GM19035 (cell line): ENCODE measurements around the gene ZFHX3.

Experiments used
- ATAC-seq: cut with Tn5 transposase; IDR thresholded peaks from one replicate; pipeline ENCODE4 v1.9.1; 2021; ENCODE audit not compliant: unreplicated experiment

Gene ZFHX3

DNA sequence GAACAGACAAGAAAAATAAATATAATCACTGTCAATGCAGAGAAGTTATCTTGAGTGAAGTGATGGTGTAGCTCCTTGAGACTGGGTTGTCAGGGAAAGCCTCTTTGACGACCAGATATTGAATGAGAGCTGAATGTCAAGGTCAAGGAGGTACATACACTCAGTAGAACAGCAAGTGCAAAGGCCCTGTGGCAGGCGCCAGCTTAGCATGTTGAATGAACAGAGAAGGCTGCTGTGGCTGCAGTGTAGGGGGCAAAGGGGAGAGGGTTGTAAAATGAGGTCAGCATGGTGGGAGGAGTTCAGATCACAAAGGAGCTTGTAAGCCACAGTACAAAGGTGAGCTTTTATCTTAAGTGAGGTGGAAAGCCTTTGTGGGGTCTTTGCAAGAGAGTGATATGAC, 111.5 kb downstream of the ZFHX3 start:
- no peak for ATAC-seq

DNA sequence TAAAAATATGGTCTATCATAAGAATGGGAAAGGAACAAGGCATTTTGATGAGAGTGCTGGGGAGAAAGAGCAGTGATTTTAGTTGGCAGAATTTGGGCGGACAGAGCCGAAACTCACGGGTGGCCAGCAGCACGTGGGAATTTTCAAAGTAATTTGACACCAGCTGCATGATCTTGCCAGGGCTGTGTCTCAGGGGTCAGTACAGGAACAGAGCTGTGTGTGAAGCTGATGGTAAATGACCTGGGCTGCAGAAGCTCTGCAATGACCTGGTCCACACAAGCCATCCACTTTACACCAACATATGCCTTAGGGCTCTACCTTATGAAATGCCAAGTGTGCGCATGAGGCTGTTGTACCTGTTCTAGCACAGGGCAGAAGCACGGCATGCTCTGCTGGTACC, 112.0 kb downstream of the ZFHX3 start:
- no peak for ATAC-seq

DNA sequence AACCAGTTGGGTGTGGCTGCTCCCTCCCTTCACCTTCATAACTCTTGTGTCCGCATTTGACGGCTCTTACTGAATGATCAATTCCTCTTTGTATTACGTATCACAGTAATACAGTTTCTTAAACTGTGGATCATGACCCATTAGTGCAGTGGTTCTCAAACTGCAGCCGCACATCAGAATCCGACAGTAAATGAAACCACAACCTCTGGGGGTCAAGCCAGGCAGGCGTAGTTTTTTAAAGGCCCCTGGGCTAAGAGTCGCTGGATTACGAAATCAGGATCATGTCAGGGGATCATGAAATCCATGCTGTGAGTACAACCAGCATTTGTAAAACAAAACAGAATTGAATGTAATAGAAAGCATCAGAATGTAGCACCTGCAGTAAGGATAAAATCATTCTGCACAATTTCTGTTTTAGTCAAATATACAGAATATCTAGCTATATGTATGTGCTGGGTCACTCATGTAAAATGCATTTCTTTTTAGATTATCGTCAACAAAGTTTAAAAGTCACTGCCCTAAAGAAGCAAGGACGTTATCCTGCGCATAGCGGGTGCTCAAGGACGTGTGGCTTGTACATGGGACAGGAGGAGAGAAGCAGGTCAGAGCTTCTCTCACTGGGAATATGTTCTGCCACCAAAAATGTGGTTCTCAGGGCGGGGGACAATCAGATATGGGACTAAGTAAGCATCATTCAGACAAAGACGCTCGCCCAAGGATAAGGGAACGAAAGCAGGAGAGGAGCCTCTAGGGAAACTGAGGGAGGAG, 113.1 kb downstream of the ZFHX3 start:
- no peak for ATAC-seq

DNA sequence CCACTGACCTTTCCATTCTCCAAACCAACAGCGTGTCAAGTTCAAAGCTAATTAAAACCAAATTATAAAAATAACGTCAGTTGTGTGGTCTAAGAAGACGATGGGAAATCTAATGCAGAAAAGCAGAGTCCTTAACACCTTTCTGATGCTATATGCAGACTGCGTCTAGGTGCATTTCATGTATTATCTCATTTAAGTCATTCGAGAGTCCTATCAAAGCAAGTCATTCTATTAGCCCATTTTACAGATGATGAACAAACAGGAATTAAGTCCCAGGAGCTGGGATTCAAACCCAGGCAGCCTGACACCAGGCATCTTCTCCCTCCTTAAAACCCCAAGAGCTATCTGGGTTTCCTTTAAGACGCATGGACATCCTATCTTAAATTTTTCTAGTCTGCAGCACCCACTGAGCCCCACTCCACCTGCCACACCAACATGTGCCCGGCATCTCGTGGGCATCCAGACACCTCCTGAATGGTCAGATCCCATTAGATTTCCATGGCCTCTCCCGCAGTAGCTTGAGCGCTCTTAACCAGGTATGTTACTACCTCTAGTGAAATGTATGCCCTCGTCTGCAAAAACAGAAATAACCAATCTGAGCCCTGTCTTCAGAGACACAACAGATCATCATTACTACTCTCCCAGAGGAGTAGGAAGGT, 115.1 kb downstream of the ZFHX3 start:
- ATAC-seq = no peak

DNA sequence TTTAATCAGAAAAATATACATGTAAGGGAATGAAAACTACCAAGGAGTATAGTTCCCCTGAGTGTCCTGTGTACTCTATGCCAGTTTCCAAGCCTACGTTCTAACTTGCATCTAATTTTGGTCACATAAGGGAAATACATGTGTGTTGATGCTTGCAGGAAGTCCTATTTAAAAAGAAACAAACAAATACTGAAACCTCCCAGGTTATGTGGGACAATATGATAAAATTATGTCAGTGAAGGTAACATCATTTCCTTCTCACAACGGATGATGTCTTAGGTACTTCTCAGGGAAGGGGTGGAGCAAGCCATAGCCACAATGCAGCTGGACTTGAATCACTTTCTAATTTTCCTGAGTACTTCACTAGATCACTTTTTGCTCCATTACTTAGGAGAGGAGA, 115.9 kb downstream of the ZFHX3 start:
- ATAC-seq = no peak

DNA sequence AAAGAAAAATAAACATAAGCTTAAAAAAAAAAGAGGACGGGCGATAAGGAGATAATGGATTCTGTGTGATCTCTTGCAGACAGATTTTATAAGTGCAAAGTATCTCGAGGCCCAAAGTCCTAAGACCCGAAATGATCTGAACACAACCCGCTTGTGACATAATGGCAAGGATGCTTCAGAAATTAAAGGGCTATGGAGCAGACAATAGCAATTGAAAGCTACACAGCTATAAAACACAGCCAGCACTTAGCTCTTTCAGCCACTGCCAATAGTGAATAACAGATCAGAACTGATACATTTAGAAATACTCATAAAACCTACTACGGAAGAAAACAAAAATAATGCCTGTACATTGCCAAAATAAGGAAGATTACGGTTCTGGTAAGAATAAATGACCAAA, 117.5 kb downstream of the ZFHX3 start:
- ATAC-seq = no peak

DNA sequence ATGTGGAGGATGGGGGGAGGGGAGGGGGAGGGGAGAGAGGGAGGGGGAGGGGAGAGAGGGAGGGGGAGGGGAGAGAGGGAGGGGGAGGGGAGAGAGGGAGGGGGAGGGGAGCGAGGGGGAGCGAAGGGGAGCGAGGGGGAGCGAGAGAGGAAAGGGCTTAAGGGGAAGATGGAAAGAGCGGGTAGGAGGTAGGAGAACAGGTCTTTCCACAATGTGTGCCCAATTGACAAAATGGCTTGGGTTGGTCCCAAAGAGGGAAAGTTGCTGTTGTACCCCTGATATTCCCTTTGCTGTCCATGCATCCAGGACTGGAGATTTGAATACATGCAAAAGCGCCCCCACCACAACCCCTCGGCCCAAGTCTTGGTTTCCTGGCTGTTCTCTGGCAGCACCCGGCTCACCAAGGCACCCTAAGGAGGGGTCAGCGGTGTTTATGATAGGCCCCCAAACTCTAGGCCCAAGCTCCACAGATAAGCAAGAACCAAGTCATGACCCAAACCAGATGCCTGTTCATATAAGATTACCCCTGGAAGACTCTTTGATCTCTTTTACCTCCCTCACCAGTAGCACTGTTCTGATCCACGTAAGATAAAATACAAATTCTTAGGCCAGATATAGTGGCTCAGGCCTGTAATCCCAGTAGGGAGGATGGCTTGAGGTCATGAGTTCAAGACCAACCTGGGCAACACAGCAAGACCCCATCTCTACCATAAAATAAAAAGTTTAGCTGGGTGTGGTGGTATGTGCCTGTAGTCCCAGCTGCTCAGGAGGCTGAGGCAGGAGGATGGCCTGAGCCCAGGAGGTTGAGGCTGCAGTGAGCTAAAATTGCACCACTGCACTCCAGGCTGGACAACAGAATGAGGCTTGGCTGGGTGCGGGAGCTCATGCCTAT, 119.6 kb downstream of the ZFHX3 start:
- ATAC-seq = no peak

DNA sequence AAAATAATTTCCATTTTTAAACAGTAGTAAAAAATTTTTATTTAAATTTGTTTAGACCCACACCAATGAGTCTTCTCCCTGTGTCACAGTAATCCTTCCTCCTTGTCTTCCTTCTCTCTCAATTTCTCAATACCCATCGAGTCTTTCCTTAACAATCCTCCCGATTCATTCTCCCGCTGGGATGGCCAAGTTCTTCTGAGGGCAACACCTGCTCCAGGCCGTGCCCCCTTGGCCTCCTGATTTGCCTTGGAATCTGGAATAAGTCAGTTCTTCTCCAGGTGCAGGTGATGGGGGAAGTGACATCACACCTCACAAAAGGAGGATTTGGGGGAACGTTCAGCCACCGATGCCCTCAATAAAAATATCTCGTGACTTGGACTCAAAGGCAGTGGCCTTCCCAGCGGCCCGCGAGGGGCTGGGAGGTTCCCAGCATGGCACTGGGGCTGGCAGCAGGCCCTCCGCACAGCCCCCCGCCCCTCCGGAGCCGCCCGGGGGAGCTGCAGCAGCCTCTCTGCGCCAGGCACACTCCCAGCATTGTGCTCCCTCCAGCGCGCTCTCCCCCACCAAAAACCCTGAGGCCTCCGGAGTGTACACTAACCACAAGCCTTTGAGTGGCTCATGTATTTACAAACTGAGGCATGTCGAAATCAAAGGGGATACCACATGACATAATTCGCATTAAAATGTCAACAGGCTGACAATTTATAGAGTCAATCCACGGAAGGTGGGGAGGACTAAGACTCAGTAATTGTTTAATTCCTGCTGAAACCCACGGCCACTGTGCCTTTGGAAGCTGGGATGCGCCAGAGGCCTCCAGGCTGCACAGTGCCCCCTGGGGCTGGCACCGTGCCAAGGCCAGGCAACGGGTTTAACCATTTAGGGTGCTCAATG, 120.5 kb downstream of the ZFHX3 start:
- ATAC-seq = no peak

DNA sequence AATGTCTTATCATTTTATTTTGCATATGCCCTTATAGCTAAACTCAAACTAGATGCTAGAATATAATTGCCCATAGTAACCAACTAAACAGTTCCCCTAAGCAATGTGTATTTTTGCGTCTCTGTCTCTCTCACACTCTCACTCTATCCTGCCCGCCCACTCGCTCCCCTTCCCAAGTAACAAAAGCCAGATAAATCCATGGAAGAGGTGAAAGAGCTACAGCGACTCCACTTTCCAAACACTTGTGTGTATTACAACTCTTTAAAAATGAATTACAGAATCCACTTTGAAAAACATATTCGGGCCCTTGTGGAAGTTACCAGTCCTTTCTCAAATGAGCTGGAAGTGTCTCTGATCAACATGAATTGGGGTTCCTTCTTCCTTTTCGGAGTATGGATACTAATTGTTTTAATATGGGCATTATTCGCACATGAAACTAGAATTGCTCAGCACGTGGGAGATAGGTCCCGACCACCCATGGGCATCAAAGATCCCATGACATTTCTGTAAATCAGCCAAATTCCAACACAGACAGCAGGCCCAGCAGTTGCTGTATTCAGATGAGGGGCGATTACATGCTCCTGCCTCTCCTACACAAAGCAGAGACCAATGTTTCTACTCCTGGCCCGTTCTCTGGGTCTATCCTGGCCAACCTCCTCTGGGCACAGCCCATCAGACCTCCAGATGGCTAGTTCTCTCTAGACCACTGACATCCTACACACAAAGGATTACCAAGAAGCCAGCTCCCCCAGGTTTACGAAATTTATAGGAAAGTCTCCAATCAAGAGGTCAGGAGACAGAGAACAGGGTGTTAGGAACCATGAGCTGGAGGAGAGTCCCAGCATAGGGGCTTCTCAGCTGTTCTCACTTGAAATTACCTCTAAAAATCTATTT, 121.5 kb downstream of the ZFHX3 start:
- ATAC-seq = no peak

DNA sequence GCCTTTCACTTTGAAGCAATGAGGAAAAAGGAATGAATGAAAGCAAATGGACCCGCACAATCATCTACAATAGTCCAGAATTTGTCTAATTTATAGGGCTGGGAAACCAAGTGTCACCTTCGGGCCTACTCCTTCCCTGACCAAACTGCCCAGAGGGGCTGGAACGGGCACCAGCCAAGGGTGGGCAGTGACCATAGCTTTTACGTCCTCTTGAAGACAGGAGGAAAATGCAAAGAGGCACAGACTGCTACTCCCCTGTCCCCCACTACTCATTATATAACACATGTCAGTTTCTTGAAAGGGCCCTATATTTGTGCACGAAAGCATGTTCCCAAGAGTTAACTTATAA, 122.3 kb downstream of the ZFHX3 start:
- ATAC-seq = no peak

DNA sequence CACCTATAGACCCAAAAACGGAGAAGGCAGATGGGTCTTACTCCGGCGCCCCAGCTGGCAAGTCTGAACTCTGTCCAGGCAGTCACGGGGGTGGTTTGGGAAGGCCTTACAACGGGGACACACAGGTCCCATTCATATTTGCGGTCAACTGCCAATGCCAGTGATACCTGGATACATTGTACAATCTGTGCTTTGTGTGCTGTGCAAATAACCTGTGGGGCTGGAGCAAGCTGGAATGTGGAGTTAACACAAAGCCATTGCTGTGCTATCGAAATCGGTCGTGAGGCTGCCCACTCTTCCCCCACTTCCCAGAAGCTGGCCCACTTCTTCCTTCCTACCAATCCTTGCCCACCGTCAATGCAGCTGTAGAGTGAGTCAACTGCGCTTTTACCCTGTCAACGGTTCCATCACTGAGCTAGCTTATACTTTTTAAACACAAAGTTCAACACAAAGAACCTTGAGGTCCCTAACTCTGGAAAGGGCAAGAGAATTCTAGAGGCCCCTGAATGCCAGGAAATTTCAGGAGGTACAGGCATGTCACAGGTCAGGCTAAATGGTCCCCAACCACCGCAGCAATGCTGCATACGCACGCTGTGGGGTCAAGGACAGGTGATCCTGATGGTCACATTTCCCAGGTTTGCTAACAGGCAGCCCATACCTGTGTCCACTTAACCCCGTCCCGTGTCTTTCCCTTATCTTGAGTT, 122.8 kb downstream of the ZFHX3 start:
- ATAC-seq = no peak

DNA sequence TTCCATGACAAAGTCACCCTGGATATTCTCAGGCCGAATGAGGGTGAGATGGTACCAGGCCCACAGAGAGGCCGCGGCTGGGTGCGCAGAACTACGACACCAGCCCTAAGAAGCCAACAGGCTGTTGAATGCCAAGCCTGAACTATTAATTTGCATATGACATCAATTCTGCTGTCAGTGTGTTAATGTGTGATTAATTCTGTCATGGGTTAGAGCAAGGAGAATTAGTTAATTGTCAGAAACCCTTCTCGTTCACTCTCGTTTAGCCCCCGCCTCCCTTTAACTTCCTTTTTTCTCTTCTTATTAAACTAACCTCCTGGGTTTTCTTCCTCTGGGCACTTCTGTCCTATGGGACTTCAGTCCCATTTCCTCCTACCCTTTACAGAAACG, 123.4 kb downstream of the ZFHX3 start:
- no peak for ATAC-seq

DNA sequence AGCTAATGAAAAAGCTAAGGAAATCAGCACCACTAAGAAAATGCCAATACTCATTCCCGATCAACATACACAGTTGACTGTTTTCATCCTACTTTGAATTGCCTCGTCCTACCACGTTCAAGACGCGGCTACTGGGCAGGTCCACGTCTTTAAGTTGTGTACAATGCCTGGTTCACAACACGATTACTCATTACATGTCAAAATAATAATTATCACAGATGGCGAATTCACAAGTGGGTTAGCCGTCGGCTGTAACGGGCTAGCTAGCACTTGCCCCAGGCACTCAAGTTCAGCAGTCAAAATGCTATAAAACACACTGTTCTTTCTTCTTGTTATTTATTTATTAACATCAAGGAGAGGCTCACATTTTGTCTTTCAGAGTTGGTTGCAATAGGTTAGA, 124.2 kb downstream of the ZFHX3 start:
- no peak for ATAC-seq

DNA sequence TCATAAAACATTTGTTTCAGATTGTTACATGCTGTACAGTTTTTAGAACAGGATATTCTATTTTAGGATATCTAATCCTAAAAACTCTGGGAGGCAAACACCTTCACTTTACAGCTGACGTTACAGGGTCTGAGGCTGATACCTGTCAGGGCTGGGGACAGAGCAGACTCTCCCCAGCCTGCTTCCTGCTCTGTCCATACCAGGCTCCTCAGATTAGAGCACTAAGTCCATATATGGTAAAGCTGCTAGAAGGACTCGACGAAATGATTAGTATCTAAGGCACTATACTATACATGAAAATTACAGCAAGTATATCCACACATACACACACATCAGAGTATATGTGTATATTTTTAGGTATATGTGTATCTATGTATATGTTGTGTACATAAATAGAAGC, 125.2 kb downstream of the ZFHX3 start:
- ATAC-seq = no peak

DNA sequence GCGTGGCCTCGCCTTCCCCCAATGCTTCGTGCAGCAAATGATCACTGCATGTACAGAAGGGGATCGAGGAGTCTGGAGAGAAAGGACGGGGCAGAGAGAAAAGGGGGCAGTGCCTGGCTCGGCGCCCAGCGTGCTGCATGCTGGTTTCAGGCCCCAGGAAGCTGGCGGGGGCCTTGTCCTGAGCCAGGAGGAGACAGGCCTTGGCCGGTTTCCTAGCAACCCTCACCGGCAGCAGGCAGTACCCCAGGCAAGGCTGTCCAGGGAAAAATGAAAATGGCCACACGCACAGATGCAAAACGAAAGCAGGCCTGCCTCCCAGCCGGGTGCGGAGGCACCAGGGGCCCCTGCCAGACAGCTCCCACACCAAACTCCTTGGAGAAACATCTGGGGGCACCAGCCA, 126.3 kb downstream of the ZFHX3 start:
- no peak for ATAC-seq

DNA sequence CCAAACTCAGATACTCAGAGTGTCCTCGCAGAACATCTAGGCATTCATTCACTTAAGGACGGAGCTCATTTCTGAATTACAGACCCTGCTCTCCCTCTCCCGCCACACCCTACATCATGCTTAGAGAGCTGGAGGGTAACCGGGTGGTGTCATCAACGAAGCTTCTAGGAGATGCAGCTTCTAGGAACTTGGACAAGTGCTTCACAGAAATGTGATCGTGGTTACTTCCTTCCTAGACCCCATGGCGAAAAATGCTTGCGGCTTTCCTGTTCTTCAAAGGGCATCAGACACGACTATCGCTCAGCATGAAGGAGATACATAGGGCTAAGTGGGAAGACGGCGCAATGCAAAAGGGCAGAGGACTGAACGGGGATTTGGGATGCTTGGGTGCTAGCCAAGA, 126.8 kb downstream of the ZFHX3 start:
- ATAC-seq = no peak

DNA sequence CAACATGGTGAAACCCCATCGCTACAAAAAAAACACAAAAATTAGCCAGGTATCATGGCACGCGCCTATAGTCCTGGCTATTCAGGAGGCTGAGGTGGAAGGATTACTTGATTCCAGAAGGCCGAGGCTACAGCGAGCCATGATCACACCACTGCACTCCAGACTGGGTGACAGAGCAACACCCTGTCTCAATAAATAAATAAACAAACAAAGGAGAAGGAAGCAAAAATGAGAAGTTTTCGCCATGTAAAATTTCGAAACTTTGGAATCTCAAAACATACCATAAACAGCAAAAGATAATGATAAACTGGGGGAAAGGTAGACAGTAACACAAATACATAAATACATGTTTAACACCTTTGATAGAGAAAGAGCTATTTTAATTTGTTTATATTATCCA, 130.9 kb downstream of the ZFHX3 start:
- no peak for ATAC-seq

DNA sequence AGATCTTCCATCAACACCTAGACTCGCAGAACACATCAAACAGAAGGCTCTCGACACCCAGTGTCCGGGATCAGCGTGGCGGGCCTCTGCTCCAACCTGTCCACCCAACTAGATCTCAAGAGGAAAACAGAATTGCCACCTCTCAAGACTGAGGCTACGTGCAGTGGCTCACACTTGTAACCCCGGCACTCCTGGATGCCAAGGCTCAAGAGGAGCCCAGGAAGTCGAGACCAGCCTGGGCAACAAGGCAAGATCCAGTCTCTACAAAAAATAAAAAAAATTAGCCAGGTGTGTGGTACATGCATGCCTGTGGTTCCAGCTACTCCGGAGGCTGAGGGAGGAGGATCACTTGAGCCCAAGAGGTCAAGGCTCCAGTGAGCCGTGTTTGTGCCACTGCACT, 132.6 kb downstream of the ZFHX3 start:
- ATAC-seq = no peak

DNA sequence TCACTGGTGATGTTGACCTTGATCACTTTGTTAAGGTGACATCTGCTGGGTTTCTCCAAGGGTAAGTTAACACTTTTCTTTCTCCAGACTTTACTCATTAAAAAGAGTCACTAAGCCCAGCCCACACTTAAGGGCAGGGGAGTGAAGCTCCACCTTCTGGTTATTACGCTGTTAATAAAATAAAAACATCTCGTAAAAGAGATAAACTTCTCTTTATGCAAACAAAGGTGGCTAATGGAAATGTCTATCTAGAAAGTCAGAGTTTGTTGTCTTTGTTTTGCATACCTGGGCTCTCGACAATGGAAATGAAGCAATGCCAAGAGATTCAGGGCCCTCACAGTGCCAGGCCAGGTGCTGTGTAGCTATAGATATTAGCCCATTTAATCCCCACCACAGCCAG, 134.4 kb downstream of the ZFHX3 start:
- no peak for ATAC-seq
